Activated CD4-positive, alpha-beta T cell treated with anti-CD3 and anti-CD28 coated beads for 4 hours (primary cell): ENCODE results near the gene ERVV-1.
A peak's percentile ranks its signal among the peaks of the same experiment; 100 is the strongest.

Source experiments
- DNase-seq, 2 donors: peaks; one replicate each; pipeline ENCODE4 v3.0.0-alpha.2; 2020

The ERVV-1 gene

DNA sequence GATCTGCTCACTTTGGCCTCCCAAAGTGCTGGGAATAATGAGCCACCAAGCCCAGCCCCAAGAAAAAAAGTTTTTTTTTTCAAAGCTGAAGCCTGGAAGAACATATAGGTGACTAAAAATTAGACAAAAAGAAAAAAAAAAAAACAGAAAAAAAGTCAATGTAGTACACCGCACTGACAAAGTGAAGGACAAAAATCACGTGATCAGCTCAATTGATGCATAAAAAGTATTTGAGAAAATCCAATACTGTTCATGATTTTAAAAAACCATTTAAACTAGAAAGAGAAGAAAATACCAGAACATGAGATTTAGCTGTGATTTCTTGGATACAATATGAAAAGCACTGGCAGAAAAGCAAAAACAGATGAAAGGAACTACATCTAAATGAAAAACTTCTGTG lies 20.3 kb downstream of the ERVV-1 start:
- DNase-seq = no peak

DNA sequence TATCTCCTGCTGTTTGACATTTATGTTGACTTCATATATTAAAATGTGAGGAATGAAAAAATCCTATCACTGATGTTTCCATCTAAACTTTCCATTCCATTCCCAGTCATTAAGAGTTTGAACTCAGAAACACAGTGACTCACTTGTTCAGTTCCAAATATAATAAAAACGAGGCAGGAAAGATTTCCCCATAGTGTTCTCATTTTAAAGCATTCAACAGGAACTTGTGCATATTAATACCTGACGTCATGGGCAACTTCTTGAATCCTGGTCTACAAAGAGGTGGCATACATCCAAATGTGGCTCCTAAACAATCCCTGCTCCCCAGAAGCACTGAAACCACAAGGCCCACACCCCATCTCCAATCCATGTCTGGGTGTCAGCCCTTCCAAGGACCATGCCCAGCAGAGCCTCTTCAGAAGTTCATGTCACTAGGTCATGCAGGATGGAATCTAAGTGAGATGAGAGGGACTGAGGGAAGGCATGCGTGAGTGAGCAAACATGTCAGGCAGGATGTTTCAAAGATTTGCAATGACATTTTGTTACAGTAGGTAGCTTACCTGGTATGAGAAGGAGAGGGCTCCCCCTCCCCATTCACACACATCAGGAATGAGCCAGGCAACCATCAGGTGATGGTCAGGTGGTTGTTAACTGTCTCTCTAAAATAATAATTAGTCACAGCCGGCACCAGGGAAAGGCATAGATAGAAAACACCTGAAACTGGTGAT lies 21.4 kb downstream of the ERVV-1 start:
- DNase-seq = no peak

DNA sequence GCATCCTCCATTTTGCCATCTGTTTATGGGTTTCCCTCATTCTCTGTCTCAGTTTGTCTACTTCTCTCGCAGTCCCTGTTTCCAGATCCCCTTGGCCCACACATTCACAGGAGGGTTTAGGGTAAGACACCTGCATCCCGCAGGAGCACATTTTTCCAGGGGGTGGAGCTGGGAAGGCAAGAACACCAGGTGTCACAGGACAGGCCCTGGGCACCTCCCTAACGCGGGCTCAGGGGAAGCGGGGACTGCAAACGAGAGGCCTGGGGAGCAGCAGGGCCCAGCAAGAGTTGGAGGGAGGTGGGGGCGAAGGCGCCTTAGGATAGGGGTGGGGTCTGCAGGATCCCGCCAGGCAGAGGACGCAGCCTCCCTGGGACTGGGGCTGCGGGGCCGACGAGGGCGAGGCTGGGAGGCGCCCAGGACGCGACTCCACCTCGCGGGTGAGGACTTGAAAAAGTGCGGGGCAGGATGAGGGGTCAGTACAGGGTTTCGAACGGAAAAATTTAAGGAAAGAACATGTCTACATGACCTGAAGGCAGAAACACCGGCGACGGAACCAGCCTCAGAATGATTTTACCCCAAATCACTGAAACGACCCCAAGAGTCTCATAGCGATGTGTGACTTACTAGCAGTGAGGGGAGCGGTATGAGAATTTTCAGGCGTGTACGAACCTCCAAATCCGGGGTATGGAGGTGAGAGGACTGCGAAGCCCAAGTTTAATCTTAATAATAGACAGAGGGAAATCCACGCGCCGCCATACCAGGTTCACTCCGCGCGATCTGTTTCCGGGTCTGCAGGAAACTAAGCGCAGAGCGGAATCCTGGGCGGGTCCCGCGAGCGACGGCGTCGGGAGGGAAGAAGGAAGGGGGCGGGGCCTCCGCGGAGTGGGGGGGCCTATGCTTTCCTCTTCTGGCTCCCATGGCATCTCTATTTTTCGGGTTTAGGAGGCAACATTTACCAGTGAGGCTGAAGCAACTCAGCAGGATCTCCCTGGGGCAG lies 23.7 kb downstream of the ERVV-1 start:
- DNase-seq = peak in 1 of 2 donors; percentile 3

DNA sequence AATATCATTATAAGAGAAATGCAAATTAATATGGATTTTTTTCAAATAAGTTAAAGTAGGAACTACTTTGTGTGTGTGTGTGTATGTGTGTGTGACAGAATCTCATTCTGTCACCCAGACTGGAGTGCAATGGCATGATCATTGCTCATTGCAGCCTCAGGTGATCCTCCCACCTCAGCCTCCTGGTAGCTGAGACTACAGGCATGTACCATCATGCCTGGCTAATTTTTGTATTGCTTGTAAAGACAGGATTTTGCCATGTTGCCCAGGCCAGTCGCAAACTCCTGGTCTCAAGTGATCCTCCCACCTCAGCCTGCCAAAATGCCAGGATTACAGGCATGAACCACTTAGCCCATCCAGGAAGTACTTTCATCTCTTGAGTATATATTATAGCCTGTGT lies 27.6 kb downstream of the ERVV-1 start:
- no peak for DNase-seq

DNA sequence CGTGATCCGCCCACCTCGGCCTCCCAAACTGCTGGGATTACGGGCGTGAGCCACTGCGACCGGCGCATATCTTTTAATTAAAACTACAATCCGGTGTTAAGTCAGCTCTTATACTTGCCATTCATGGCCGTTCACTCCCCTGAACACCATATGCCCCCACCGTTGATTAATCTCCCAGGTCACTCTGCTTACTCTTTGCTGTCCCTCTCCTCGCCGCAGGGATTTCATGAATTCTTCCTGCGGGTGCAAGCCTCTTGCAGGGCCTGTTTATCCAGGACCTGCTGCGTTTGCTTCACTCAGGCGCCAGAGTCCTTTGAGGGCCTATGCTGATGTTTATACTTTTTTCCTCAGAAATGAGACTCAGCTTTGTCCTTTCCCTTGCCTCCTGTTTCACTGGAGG lies 31.8 kb downstream of the ERVV-1 start:
- no peak for DNase-seq

DNA sequence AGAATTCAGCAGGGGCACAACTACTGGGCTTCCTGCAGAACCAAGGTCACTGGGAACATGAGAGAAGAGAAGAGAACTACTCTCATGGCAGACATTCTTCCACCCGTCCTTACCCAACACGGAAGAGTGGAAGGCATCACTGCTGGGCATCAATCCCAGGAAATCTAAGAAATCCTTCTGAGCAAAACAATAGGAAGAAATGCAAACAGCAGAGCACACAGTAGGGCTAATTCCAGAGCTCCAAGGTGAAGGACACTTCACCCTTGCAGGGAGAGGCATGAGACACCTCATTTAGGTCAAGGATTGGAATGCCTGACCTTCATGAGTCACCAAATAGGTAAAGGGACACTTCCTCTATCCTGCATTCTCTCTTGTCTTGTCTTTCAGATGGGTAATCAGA lies 33.7 kb downstream of the ERVV-1 start:
- DNase-seq = no peak

DNA sequence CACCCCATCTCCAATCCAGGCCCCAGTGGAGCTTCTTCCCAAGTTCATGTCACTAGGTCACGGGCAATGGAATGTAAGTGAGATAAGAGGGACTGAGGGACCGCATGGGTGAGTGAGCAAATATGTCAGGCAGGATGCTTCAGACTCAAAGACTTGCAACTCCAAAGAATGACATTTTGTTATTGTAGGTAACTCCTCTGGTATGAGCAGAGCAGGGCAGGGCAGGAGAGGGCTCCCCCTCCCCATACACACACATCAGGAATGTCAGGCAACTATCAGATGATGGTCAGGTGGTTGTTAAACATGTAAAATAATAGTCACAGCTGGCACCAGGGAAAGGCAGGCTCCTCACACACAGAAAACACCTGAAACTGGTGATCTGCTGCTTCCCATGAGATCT lies 41.4 kb downstream of the ERVV-1 start:
- no peak for DNase-seq

DNA sequence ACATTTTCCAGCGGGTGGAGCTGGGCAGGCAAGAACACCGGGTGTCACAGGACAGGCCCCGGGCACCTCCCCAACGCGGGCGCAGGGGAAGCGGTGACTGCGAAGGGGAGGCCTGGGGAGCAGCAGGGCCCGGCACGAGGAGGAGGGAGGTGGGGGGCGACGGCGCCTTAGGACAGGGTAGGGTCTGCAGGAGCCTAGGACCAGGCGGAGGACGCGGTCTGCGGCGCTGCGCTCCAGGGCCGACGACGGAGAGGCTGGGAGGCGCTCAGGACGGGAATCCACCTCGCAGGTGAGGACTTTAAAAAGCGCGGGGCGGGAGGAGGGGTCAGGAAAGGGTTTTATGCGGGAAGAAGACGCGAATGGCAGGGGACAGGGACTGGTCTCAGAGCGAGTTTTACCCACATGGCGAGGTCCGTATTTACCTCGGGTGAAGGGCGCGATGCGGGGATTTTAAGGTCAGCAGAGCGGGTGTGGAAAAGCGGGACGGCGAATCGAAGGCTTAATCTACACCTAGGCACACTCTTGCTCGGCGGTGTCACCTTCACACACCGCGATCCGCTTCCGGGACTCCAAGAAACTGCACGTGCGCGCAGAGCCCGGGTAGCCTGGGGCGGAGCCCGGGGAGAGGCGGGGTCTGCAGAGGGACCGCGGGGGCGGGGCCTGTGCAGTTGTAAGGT lies 44.3 kb downstream of the ERVV-1 start:
- no peak for DNase-seq
